ENCODE data around the gene TBXA2R. TPM values are rescaled to one million over a fixed set of nuclear protein-coding genes. Genes with fewer than 3 reads are reported as not detected.
A peak's percentile ranks its signal among the peaks of the same experiment; 100 is the strongest.
"Not testable (repeated sequence)": the region's sequence is repeated elsewhere in the genome, so short reads cannot be mapped to it uniquely, and the experiment has no call there.

Gene TBXA2R
- total RNA-seq, 1 donor from 2014 or later = 4.4 TPM

GRCh38 chr19:3584036-3584802 is 22.5 kb downstream of the TBXA2R start:
- ATAC-seq; DNase-seq (ENCODE audit: low spot score): not testable (repeated sequence)

GRCh38 chr19:3581792-3582191 is 24.9 kb downstream of the TBXA2R start:
- DNase-seq (ENCODE audit: low spot score); ATAC-seq: not testable (repeated sequence)

- ATAC-seq (peak; percentile 33), DNase-seq (ENCODE audit: low spot score) (no peak)
Observed at GRCh38 chr19:3580156-3580934, 26.3 kb downstream of the TBXA2R start.

- DNase-seq (ENCODE audit: low spot score) = no peak
Observed at GRCh38 chr19:3578390-3578789, 28.3 kb downstream of the TBXA2R start.

GRCh38 chr19:3577723-3578344 is 28.8 kb downstream of the TBXA2R start:
- ATAC-seq (no peak), DNase-seq (ENCODE audit: low spot score) (no peak)

More at GRCh38 chr19:3578390-3578789, 28.3 kb downstream of the TBXA2R start:
- ATAC-seq = no peak

- no peak for DNase-seq (ENCODE audit: low spot score)
- ATAC-seq = no peak
Observed at GRCh38 chr19:3576696-3577443, 29.8 kb downstream of the TBXA2R start.

- no peak for DNase-seq (ENCODE audit: low spot score)
Observed at GRCh38 chr19:3575949-3576673, 30.6 kb downstream of the TBXA2R start.

GRCh38 chr19:3575260-3575741 is 31.4 kb downstream of the TBXA2R start:
- DNase-seq (ENCODE audit: low spot score) (no peak), ATAC-seq (no peak)

More at GRCh38 chr19:3575949-3576673, 30.6 kb downstream of the TBXA2R start:
- no peak for ATAC-seq

- ATAC-seq (peak; percentile 56), DNase-seq (ENCODE audit: low spot score) (peak; percentile 89)
Observed at GRCh38 chr19:3573858-3574637, 32.6 kb downstream of the TBXA2R start.

GRCh38 chr19:3573162-3573857 is 33.4 kb downstream of the TBXA2R start:
- ATAC-seq (peak; percentile 9), DNase-seq (ENCODE audit: low spot score) (no peak)

- DNase-seq (ENCODE audit: low spot score) = no peak
- peak; percentile 3 for ATAC-seq
Observed at GRCh38 chr19:3572855-3573161, 33.9 kb downstream of the TBXA2R start, which contains the start of gene HMG20B. Gene HMG20B (plus strand): TSS chr19:3572944. CDS start chr19:3573310, 366 bp downstream.

- DNase-seq (ENCODE audit: low spot score) = peak; percentile 100
- ATAC-seq = peak; percentile 92
Observed at GRCh38 chr19:3572132-3572854, 34.4 kb downstream of the TBXA2R start.

- ATAC-seq (no peak), DNase-seq (ENCODE audit: low spot score) (no peak)
Observed at GRCh38 chr19:3570606-3571011, 36.1 kb downstream of the TBXA2R start.

GRCh38 chr19:3570042-3570441 is 36.6 kb downstream of the TBXA2R start:
- DNase-seq (ENCODE audit: low spot score); ATAC-seq: not testable (repeated sequence)

GRCh38 chr19:3565139-3565538 is 41.5 kb downstream of the TBXA2R start:
- no peak for DNase-seq (ENCODE audit: low spot score)
- no peak for ATAC-seq

GRCh38 chr19:3563709-3564524 is 42.8 kb downstream of the TBXA2R start:
- ATAC-seq = peak; percentile 20
- no peak for DNase-seq (ENCODE audit: low spot score)

All from left lobe of liver (tissue), 2 donors.